K562 (cell line): ENCODE data around the gene STK11. TPM values are rescaled to one million over a fixed set of nuclear protein-coding genes. Genes with fewer than 3 reads are reported as not detected.

Experiments
- COPS2 ChIP-seq: fragments of 450-650 bp; conservative IDR thresholded peaks from 2 replicates; pipeline ENCODE4 v1.6.1; 2016; ENCODE audit warnings: mild to moderate bottlenecking, moderate library complexity
- FOS ChIP-seq: IDR thresholded peaks from 3 replicates; pipeline ENCODE4 v1.6.1; 2011; ENCODE audit not compliant: insufficient read length; ENCODE audit errors: extremely low read depth
- GTF2B ChIP-seq: IDR thresholded peaks from 2 replicates; pipeline ENCODE4 v1.6.1; 2011; ENCODE audit not compliant: insufficient read length; ENCODE audit errors: extremely low read depth
- MGA ChIP-seq: fragments of 450-650 bp; IDR thresholded peaks from 2 replicates; pipeline ENCODE4 v1.6.1; 2016; ENCODE audit warnings: mild to moderate bottlenecking, moderate library complexity
- POLR2AphosphoS2 ChIP-seq: IDR thresholded peaks from 2 replicates; pipeline ENCODE4 v1.6.1; 2012; ENCODE audit warnings: low read length, improper control_type of control experiment
- RBM14 ChIP-seq: fragments of 200-400 bp; formaldehyde crosslinking; IDR thresholded peaks from 2 replicates; pipeline ENCODE4 v1.6.1; 2018; ENCODE audit warnings: low read depth, mild to moderate bottlenecking, low read length, moderate library complexity, borderline replicate concordance; ENCODE audit not compliant: insufficient read depth
- TAF1 ChIP-seq: IDR thresholded peaks from 2 replicates; pipeline ENCODE4 v1.6.1; 2011; ENCODE audit warnings: mild to moderate bottlenecking, low read length, moderate library complexity; ENCODE audit not compliant: insufficient read depth, control insufficient read depth, severe bottlenecking; ENCODE audit errors: extremely low read depth
- XRCC4 ChIP-seq: IDR thresholded peaks from one replicate; pipeline ENCODE4 v1.6.1; 2011; ENCODE audit not compliant: insufficient read depth, insufficient read length; ENCODE audit errors: extremely low read depth
- polyA plus RNA-seq, 8 experiments: library from polyadenylated mRNA; depleted of rRNA in 4 of 8; stranded (reverse) in 5 of 8; unstranded in 3 of 8; fragments of >200 nt; fragmentation: Nextera tagmentation in 2 of 8; fragmentation: Illumina TruSeq in 1 of 8; extraction: Ambion mirVana in 2 of 8; extraction: Trizol in 1 of 8; gene quantifications; 2 replicates each; pipeline versions ENCODE4 v1.2.1 to v1.2.3, GENCODE V29; 2011 to 2014; ENCODE audit warnings: inconsistent platforms in 1 of 8, missing spikeins in 1 of 8
- total RNA-seq, 7 experiments: library from RNA; depleted of rRNA in 6 of 7; stranded (reverse); fragments of >200 nt in 6 of 7; fragmentation: Illumina TruSeq in 2 of 7; extraction: Trizol in 2 of 7; gene quantifications; 2 replicates each; pipeline versions ENCODE4 v1.2.1 to v1.2.3, GENCODE V29; 2011 to 2021; ENCODE audit warnings: low replicate concordance in 1 of 7
- TF ChIP-seq, protein P1 (sequence below): fragments of 250-450 bp; sonication (Bioruptor Pico); IDR thresholded peaks from 2 replicates; pipeline ENCODE4 v1.4.0; 2020

STK11 gene
- total and polyA plus RNA-seq, 9 of the 15 experiments (the other 6 are each of a cell fraction or from before 2014, with no cell fraction given), result 0.15 to 96.5 (median 31.7) TPM

- TF ChIP-seq MGA, result no peak
- 0 out of 2 replicates have a peak, but pooled peaks have one; percentile 38 for TF ChIP-seq POLR2AphosphoS2
- TF ChIP-seq COPS2, result no peak
- peak; percentile 85 for TF ChIP-seq TAF1
- TF ChIP-seq, protein P1, sequence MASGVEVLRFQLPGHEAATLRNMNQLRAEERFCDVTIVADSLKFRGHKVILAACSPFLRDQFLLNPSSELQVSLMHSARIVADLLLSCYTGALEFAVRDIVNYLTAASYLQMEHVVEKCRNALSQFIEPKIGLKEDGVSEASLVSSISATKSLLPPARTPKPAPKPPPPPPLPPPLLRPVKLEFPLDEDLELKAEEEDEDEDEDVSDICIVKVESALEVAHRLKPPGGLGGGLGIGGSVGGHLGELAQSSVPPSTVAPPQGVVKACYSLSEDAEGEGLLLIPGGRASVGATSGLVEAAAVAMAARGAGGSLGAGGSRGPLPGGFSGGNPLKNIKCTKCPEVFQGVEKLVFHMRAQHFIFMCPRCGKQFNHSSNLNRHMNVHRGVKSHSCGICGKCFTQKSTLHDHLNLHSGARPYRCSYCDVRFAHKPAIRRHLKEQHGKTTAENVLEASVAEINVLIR (CRISPR knock-in tag), result 0 out of 2 replicates have a peak, but pooled peaks have one; percentile 28
- 0 out of 2 replicates have a peak, but pooled peaks have one; percentile 6 for TF ChIP-seq RBM14
- no peak for TF ChIP-seq GTF2B
- no peak for TF ChIP-seq XRCC4
- no peak for TF ChIP-seq FOS
These were observed 42.7 kb downstream of the STK11 start, which contains the start of gene MIDN (continued) for GRCh38 chr19:1248139-1248785.
